MCF 10A (cell line): ENCODE results near the gene C1orf115. TPM values are rescaled to one million over a fixed set of nuclear protein-coding genes. Genes with fewer than 3 reads are reported as not detected.
"Not testable (repeated sequence)": the region's sequence is repeated elsewhere in the genome, so short reads cannot be mapped to it uniquely, and the experiment has no call there.

Experiments
- BruUV-seq: library from RNA; stranded (reverse); fragments of 400-500 nt; replicated peaks from 2 replicates; lab custom pipeline; 2021; lab: Mats Ljungman, UMichigan
- CTCF ChIA-PET: fragments of 300-600 bp; sonication (Branson Sonifier 250); formaldehyde crosslinking; extraction: SDS; loops from one replicate; lab custom pipeline; 2021; ENCODE audit warnings: antibody characterized with exemption, inconsistent platforms; lab: Yijun Ruan, JAX
- POLR2A ChIA-PET: fragments of 300-600, 350-650 bp; sonication (Branson Sonifier 250); formaldehyde crosslinking; extraction: SDS; loops from one replicate; lab custom pipeline; 2020; ENCODE audit warnings: antibody characterized with exemption, inconsistent platforms; lab: Yijun Ruan, JAX
- DNase-seq: peaks from one replicate; pipeline ENCODE4 v3.0.0-alpha.2; 2018; ENCODE audit not compliant: unreplicated experiment
- H3K27ac Mint-ChIP-seq: one replicate; pipeline ENCODE4 v1.8.0; 2022; ENCODE audit warnings: mild to moderate bottlenecking, low read depth, mixed read lengths; ENCODE audit not compliant: unreplicated experiment
- H3K27me3 Mint-ChIP-seq: one replicate; pipeline ENCODE4 v1.8.0; 2022; ENCODE audit warnings: mixed read lengths; ENCODE audit not compliant: insufficient read depth, unreplicated experiment
- H3K36me3 Mint-ChIP-seq: one replicate; pipeline ENCODE4 v1.8.0; 2022; ENCODE audit warnings: mild to moderate bottlenecking, moderate library complexity, mixed read lengths; ENCODE audit not compliant: insufficient read depth, unreplicated experiment
- H3K4me1 Mint-ChIP-seq: one replicate; pipeline ENCODE4 v1.8.0; 2022; ENCODE audit warnings: mixed read lengths; ENCODE audit not compliant: insufficient read depth, unreplicated experiment
- H3K4me3 Mint-ChIP-seq: one replicate; pipeline ENCODE4 v1.8.0; 2022; ENCODE audit warnings: mild to moderate bottlenecking, moderate library complexity, mixed read lengths; ENCODE audit not compliant: unreplicated experiment
- H3K9me3 Mint-ChIP-seq: one replicate; pipeline ENCODE4 v1.8.0; 2022; ENCODE audit warnings: mixed read lengths; ENCODE audit not compliant: unreplicated experiment
- CTCF ChIP-seq: fragments of 200-600 bp; IDR thresholded peaks from one replicate; pipeline ENCODE4 v1.8.0; 2022; ENCODE audit warnings: antibody characterized with exemption, mild to moderate bottlenecking; ENCODE audit not compliant: unreplicated experiment
- intact Hi-C: fragments of 100-400 bp; cut with micrococcal nuclease; formaldehyde crosslinking; loops from 2 replicates; pipeline ENCODE4 v1.14.1; 2022
- total RNA-seq: library from RNA; stranded (reverse); gene quantifications from 2 replicates; pipeline ENCODE4 v1.2.3, GENCODE V29; 2022

C1orf115 gene
- total RNA-seq, 1 experiment from 2014 or later, result 1.6 TPM

- H3K9me3 Mint-ChIP-seq, result no peaks in the 10 kb centered on the region
- BruUV-seq, result no TSS peak
- ChIA-PET CTCF (interaction anchor here (0.6 to 4.2 kb wide), 40 partner anchors 8 to 544 kb away, joined by 3 to 124 read pairs (median 8); partner anchors contain the start of gene MTARC2), POLR2A (interaction anchor here (0.5 to 2.7 kb wide), 15 partner anchors 9 to 559 kb away, joined by 3 to 29 read pairs (median 3); partner anchors contain the start of genes MTARC2 and RAB3GAP2)
- H3K27ac Mint-ChIP-seq, result peak overlapping the region; percentile 44
- DNase-seq, result peak; percentile 71
- H3K4me3 Mint-ChIP-seq, result no peak overlapping the region
- H3K4me1 Mint-ChIP-seq, result peaks cover 32% of the 10 kb centered on the region
- TF ChIP-seq CTCF, result no peak
- H3K36me3 Mint-ChIP-seq, result no peaks in the 10 kb centered on the region
- intact Hi-C loops, result no loop called here
- H3K27me3 Mint-ChIP-seq, result no peaks in the 10 kb centered on the region
Measured at GRCh38 chr1:220734571-220735326, 44.6 kb downstream of the C1orf115 start.

- POLR2A ChIA-PET, H3K9me3 Mint-ChIP-seq, H3K4me3 Mint-ChIP-seq, intact Hi-C loops, H3K36me3 Mint-ChIP-seq, BruUV-seq, H3K27ac Mint-ChIP-seq, H3K27me3 Mint-ChIP-seq, DNase-seq: not testable (repeated sequence)
- CTCF ChIA-PET, result interaction anchor here (0.8 to 4.2 kb wide), 5 partner anchors 21 to 455 kb away, joined by 3 to 124 read pairs (median 58); no protein-coding TSS in a partner anchor
- peaks cover 32% of the 10 kb centered on the region for H3K4me1 Mint-ChIP-seq
Measured at GRCh38 chr1:220736283-220736682, 46.1 kb downstream of the C1orf115 start.

GRCh38 chr1:220741349-220741748 is 51.2 kb downstream of the C1orf115 start:
- Mint-ChIP-seq H3K27me3 (no peaks in the 10 kb centered on the region), H3K36me3 (no peaks in the 10 kb centered on the region), H3K4me3 (no peak overlapping the region), H3K4me1 (no peaks in the 10 kb centered on the region), H3K27ac (no peak overlapping the region), H3K9me3 (no peaks in the 10 kb centered on the region)
- BruUV-seq, result no TSS peak
- intact Hi-C loops, result no loop called here
- POLR2A ChIA-PET, result interaction anchor here (1.6 kb wide), 1 partner anchor 8 kb away, joined by 6 read pairs; no protein-coding TSS in a partner anchor
- TF ChIP-seq CTCF, result no peak
- CTCF ChIA-PET, result interaction anchor here (0.7 to 3.6 kb wide), 5 partner anchors 8 to 460 kb away, joined by 3 to 20 read pairs (median 4); no protein-coding TSS in a partner anchor
- no peak for DNase-seq

- no peak for DNase-seq
- no TSS peak for BruUV-seq
- intact Hi-C loops, result no loop called here
- Mint-ChIP-seq H3K4me1 (no peaks in the 10 kb centered on the region), H3K36me3 (no peaks in the 10 kb centered on the region), H3K27ac (no peak overlapping the region), H3K4me3 (no peak overlapping the region), H3K27me3 (no peaks in the 10 kb centered on the region), H3K9me3 (no peaks in the 10 kb centered on the region)
- POLR2A ChIA-PET, result interaction anchor here (1.6 kb wide), 1 partner anchor 8 kb away, joined by 6 read pairs; no protein-coding TSS in a partner anchor
- CTCF ChIA-PET, result interaction anchor here (0.7 to 3.6 kb wide), 7 partner anchors 8 to 460 kb away, joined by 3 to 20 read pairs (median 4); no protein-coding TSS in a partner anchor
- no peak for TF ChIP-seq CTCF
Measured at GRCh38 chr1:220741825-220742224, 51.7 kb downstream of the C1orf115 start.
